Parathyroid adenoma (tissue), 2 donors: ENCODE results near the gene ETV7.

Experiments used
- H2AFZ ChIP-seq: fragments of 300-600 bp; sonication (generic); one replicate; pipeline ENCODE4 v1.7.0; 2017; ENCODE audit warnings: antibody characterized with exemption, mild to moderate bottlenecking
- H3K27ac ChIP-seq: fragments of 300-600 bp; sonication (generic); one replicate; pipeline ENCODE4 v1.7.0; 2017
- H3K27me3 ChIP-seq: fragments of 300-600 bp; sonication (generic); one replicate; pipeline ENCODE4 v1.7.0; 2017; ENCODE audit warnings: low read length; ENCODE audit not compliant: control insufficient read depth, insufficient read depth
- H3K36me3 ChIP-seq: fragments of 300-600 bp; sonication (generic); one replicate; pipeline ENCODE4 v1.7.0; 2017; ENCODE audit warnings: low read length; ENCODE audit not compliant: control insufficient read depth, insufficient read depth
- H3K4me1 ChIP-seq: fragments of 300-600 bp; sonication (generic); one replicate; pipeline ENCODE4 v1.7.0; 2017; ENCODE audit warnings: control low read depth
- H3K4me2 ChIP-seq: fragments of 300-600 bp; sonication (generic); one replicate; pipeline ENCODE4 v1.7.0; 2017; ENCODE audit warnings: low read length
- H3K4me3 ChIP-seq: fragments of 300-600 bp; sonication (generic); one replicate; pipeline ENCODE4 v1.7.0; 2017; ENCODE audit warnings: low read depth, low read length
- H3K79me2 ChIP-seq: fragments of 300-600 bp; sonication (generic); one replicate; pipeline ENCODE4 v1.7.0; 2017; ENCODE audit warnings: control low read depth
- H3K9ac ChIP-seq: fragments of 300-600 bp; sonication (generic); one replicate; pipeline ENCODE4 v1.7.0; 2017; ENCODE audit warnings: mild to moderate bottlenecking
- H3K9me3 ChIP-seq: fragments of 300-600 bp; sonication (generic); one replicate; pipeline ENCODE4 v1.7.0; 2017; ENCODE audit warnings: low read length; ENCODE audit not compliant: control insufficient read depth
- CTCF ChIP-seq: fragments of 300-600 bp; sonication (generic); IDR thresholded peaks from one replicate; pipeline ENCODE4 v1.7.0; 2017; ENCODE audit warnings: antibody characterized with exemption, mild to moderate bottlenecking
- donor health status: primary hyperparathyroidism.

ETV7 gene

GRCh38 chr6:36377594-36377993 is 9.9 kb downstream of the ETV7 start:
- Histone ChIP-seq H3K9me3 (no peaks in the 10 kb centered on the region), H3K27ac (no peak overlapping the region), H3K4me3 (no peak overlapping the region), H3K4me1 (no peaks in the 10 kb centered on the region), H2AFZ (no peak overlapping the region), H3K4me2 (no peak overlapping the region), H3K79me2 (no peaks in the 10 kb centered on the region), H3K9ac (no peak overlapping the region), H3K36me3 (no peaks in the 10 kb centered on the region), H3K27me3 (no peaks in the 10 kb centered on the region)
- TF ChIP-seq CTCF: no peak

GRCh38 chr6:36376742-36377141 is 10.7 kb downstream of the ETV7 start:
- Histone ChIP-seq H3K9me3 (no peaks in the 10 kb centered on the region), H3K36me3 (no peaks in the 10 kb centered on the region), H3K27ac (no peak overlapping the region), H3K27me3 (no peaks in the 10 kb centered on the region), H3K79me2 (no peaks in the 10 kb centered on the region), H3K4me2 (no peak overlapping the region), H3K4me1 (no peaks in the 10 kb centered on the region), H3K9ac (no peak overlapping the region), H2AFZ (no peak overlapping the region), H3K4me3 (no peak overlapping the region)
- no peak for TF ChIP-seq CTCF

GRCh38 chr6:36376183-36376582 is 11.3 kb downstream of the ETV7 start:
- no peak overlapping the region for H3K9ac ChIP-seq
- no peaks in the 10 kb centered on the region for H3K4me1 ChIP-seq
- H3K27ac ChIP-seq: no peak overlapping the region
- TF ChIP-seq CTCF: no peak
- H3K36me3 ChIP-seq: no peaks in the 10 kb centered on the region
- H3K4me3 ChIP-seq: no peak overlapping the region
- H3K4me2 ChIP-seq: no peak overlapping the region
- no peaks in the 10 kb centered on the region for H3K27me3 ChIP-seq
- H3K79me2 ChIP-seq: no peaks in the 10 kb centered on the region
- H3K9me3 ChIP-seq: no peaks in the 10 kb centered on the region
- no peak overlapping the region for H2AFZ ChIP-seq

GRCh38 chr6:36375644-36376155 is 11.8 kb downstream of the ETV7 start:
- no peak overlapping the region for H3K4me3 ChIP-seq
- H3K4me2 ChIP-seq: no peak overlapping the region
- no peaks in the 10 kb centered on the region for H3K4me1 ChIP-seq
- no peak overlapping the region for H2AFZ ChIP-seq
- H3K9me3 ChIP-seq: no peaks in the 10 kb centered on the region
- H3K27ac ChIP-seq: no peak overlapping the region
- no peaks in the 10 kb centered on the region for H3K27me3 ChIP-seq
- H3K36me3 ChIP-seq: no peaks in the 10 kb centered on the region
- no peak for TF ChIP-seq CTCF
- H3K9ac ChIP-seq: no peak overlapping the region
- H3K79me2 ChIP-seq: no peaks in the 10 kb centered on the region

- Histone ChIP-seq H3K4me2 (no peak overlapping the region), H3K27me3 (no peaks in the 10 kb centered on the region), H3K79me2 (no peaks in the 10 kb centered on the region), H3K27ac (no peak overlapping the region), H3K4me3 (no peak overlapping the region), H3K9me3 (no peaks in the 10 kb centered on the region), H3K36me3 (no peaks in the 10 kb centered on the region), H2AFZ (no peak overlapping the region), H3K9ac (no peak overlapping the region), H3K4me1 (no peaks in the 10 kb centered on the region)
- TF ChIP-seq CTCF: no peak
Observed at GRCh38 chr6:36374972-36375371, 12.5 kb downstream of the ETV7 start.
